ENCODE measurements around the gene NUP58. TPM values are rescaled to one million over a fixed set of nuclear protein-coding genes. Genes with fewer than 3 reads are reported as not detected.
"Not testable (repeated sequence)": the region's sequence is repeated elsewhere in the genome, so short reads cannot be mapped to it uniquely, and the experiment has no call there.

NUP58 gene
- total and polyA plus RNA-seq, 10 of the 15 experiments (the other 5 are each of a cell fraction or from before 2014, with no cell fraction given) = 12.1 to 78.0 (median 48.9) TPM

DNA sequence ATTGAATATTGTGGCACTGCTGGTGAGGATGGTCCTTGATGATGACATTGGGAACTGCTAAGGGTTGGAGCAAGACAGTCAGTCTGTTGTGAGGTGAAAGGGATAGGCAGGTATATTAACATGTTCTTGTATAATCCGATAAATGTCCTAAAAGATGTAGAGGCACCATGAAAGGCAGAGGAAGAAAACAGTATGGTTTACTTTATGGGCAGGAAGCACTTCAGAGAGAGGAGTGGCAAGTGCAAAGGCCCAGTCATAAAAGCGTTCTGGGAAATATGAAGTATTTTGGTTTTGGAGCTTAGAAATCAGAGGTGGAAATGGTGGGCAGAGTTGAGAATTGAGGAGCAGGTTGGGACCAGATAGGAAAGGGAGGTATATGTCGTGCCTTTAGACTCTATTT lies 9.5 kb downstream of the NUP58 start:
- ChIA-PET POLR2A (interaction anchor here (2.0 kb wide), 1 partner anchor 12 kb away, joined by 4 read pairs; no protein-coding TSS in a partner anchor), RAD21 (ENCODE audit: unreplicated experiment) (no interaction called here), SMC1A (ENCODE audit: uncharacterized antibody, unreplicated experiment) (interaction anchor here (1.1 kb wide), 1 partner anchor 9 kb away, joined by 4 read pairs; no protein-coding TSS in a partner anchor), CTCF (no interaction called here)
- Histone ChIP-seq H3K4me3 (no peak overlapping the region), H3K9me3 (replicated peaks; ENCODE audit: control insufficient read depth, insufficient read depth, low read length) (no peaks in the 10 kb centered on the region), H3K27ac (ENCODE audit: control insufficient read depth, insufficient read depth) (no peak overlapping the region), H3K36me3 (ENCODE audit: control insufficient read depth in 2 of 2, insufficient read depth in 2 of 2, low read length in 1 of 2) (peaks cover 4 to 35% of the 10 kb centered on the region in 2 experiments), H4K20me1 (ENCODE audit: control insufficient read depth, insufficient read depth) (no peaks in the 10 kb centered on the region), H3K4me1 (ENCODE audit: control insufficient read depth, insufficient read depth, low read length) (no peaks in the 10 kb centered on the region), H2AFZ (ENCODE audit: control insufficient read depth, low read depth, low read length) (no peak overlapping the region), H3K79me2 (ENCODE audit: control insufficient read depth, insufficient read depth, low read length) (peaks cover 14% of the 10 kb centered on the region), H3K27me3 (replicated peaks in 1 of 2; ENCODE audit: control insufficient read depth in 2 of 2, insufficient read depth in 2 of 2, low read length in 1 of 2) (no peaks in the 10 kb centered on the region), H3K4me2 (ENCODE audit: control insufficient read depth, insufficient read depth) (no peak overlapping the region), H3K9ac (ENCODE audit: control insufficient read depth, insufficient read depth, low read length) (no peak overlapping the region)
- intact Hi-C loops (cut with micrococcal nuclease; ENCODE audit: unreplicated experiment) (no loop called here), in situ Hi-C loops (cut with MboI) (no loop called here)
- 100% methylated on average over 3 of the region's 3 CpGs for whole genome bisulfite sequencing (ENCODE audit: insufficient coverage, insufficient replicate concordance, low lambda C conversion rate, missing lambda C conversion rate)
- no peak for TF ChIP-seq ETV6 (conservative IDR thresholded peaks at IDR 0.05 in 1 of 2, IDR thresholded peaks at IDR 0.05 in 1 of 2; ENCODE audit: borderline replicate concordance in 1 of 2, low read depth in 1 of 2)
- TF ChIP-seq SP1 (IDR thresholded peaks at IDR 0.05; ENCODE audit: low read depth, low read length) = no peak
- DNase-seq (ENCODE audit: low read depth, low spot score) = no peak
- no peak for ATAC-seq
- FAIRE-seq = no peak
- BruUV-seq (replicated peaks) = no TSS peak

GRCh38 chr13:25318946-25319345 lies 17.5 kb downstream of the NUP58 start:
- H3K27me3 ChIP-seq (replicated peaks in 1 of 2; ENCODE audit: control insufficient read depth in 2 of 2, insufficient read depth in 2 of 2, low read length in 1 of 2); DNase-seq (ENCODE audit: low read depth, low spot score); H3K9ac ChIP-seq (ENCODE audit: control insufficient read depth, insufficient read depth, low read length); ATAC-seq; H2AFZ ChIP-seq (ENCODE audit: control insufficient read depth, low read depth, low read length); in situ Hi-C loops (cut with MboI); H3K4me3 ChIP-seq; H3K4me1 ChIP-seq (ENCODE audit: control insufficient read depth, insufficient read depth, low read length); RAD21 ChIA-PET (ENCODE audit: unreplicated experiment); CTCF ChIA-PET; H3K79me2 ChIP-seq (ENCODE audit: control insufficient read depth, insufficient read depth, low read length); H3K4me2 ChIP-seq (ENCODE audit: control insufficient read depth, insufficient read depth); BruUV-seq (replicated peaks); H3K9me3 ChIP-seq (replicated peaks; ENCODE audit: control insufficient read depth, insufficient read depth, low read length); intact Hi-C loops (cut with micrococcal nuclease; ENCODE audit: unreplicated experiment); H3K27ac ChIP-seq (ENCODE audit: control insufficient read depth, insufficient read depth); H4K20me1 ChIP-seq (ENCODE audit: control insufficient read depth, insufficient read depth); FAIRE-seq: not testable (repeated sequence)
- H3K36me3 ChIP-seq (ENCODE audit: control insufficient read depth in 2 of 2, insufficient read depth in 2 of 2, low read length in 1 of 2) = peaks cover 1 to 10% of the 10 kb centered on the region in 2 experiments; a peak in 3 of 4 replicates
- WGBS (ENCODE audit: insufficient coverage, insufficient replicate concordance, low lambda C conversion rate, missing lambda C conversion rate) = 81% methylated on average over 4 of the region's 4 CpGs
- ChIA-PET POLR2A (interaction anchor here (0.6 kb wide), 1 partner anchor 645 kb away, joined by 7 read pairs; no protein-coding TSS in a partner anchor), SMC1A (ENCODE audit: uncharacterized antibody, unreplicated experiment) (interaction anchor here (0.6 to 1.7 kb wide), 2 partner anchors 8 to 247 kb away, joined by 4 read pairs; no protein-coding TSS in a partner anchor)

All from GM12878 (cell line).